Measurements from ENCODE around the gene TTYH3. TPM values are rescaled to one million over a fixed set of nuclear protein-coding genes. Genes with fewer than 3 reads are reported as not detected.
A peak's percentile ranks its signal among the peaks of the same experiment; 100 is the strongest.

TTYH3 gene
- total RNA-seq, 1 experiment from 2014 or later = 25.0 TPM

DNA sequence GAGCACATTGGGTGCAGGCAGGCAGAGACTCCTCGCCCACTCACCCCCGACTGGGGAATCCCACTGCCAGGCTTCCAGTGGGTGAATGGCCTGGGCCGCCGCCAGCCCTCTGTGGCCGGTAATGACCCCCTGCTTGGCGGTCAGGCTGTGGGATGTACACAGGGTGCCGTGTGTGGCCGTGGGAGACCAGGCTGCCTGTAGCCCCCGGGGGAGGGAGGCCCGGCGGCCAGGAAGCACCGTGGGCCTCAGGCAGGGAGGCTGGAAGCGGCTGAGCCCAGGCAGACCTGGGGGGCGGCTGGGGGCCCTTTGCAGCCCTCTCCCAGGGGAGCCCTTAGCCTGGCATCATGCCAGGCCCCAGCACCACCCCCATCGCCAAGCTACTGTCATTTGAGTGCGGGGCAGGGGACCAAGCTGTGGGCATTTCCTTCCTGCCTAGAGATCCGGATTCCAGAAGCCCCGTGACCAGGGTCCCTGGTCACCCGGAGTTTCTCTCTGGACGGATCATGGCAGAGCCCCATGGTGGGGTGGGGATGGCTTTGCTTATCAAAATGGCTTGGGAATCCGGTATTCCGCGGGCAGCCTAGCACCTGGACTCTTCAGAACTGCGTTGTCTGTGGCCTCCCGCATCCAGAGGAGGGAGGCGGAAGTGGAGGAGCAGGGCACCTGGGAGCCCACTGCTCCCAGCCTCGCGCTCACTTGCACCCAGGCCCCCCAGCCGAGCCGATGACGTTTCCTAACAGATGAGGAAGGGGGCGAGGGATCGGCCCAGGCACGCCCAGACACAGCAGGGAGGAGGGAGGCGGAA lies 1.1 kb downstream of the TTYH3 start:
- DNase-seq = peak; percentile 36
- H3K27ac ChIP-seq (ENCODE audit: low read length) = peak overlapping the region; percentile 65

GRCh38 chr7:2633538-2634266 lies 1.9 kb downstream of the TTYH3 start:
- H3K9me3 ChIP-seq (ENCODE audit: low read length) = no peaks in the 10 kb centered on the region
- H4K20me1 ChIP-seq (ENCODE audit: low read length) = peaks cover 13% of the 10 kb centered on the region; the same call in 1 of the 2 replicates
- H3K9ac ChIP-seq (ENCODE audit: low read length) = peak overlapping the region; percentile 70
- no peaks in the 10 kb centered on the region for H3K9me2 ChIP-seq (replicated peaks; ENCODE audit: low read length)
- ChIA-PET POLR2A (ENCODE audit: unreplicated experiment) (interaction anchor here (0.7 kb wide), 1 partner anchor 153 kb away, joined by 4 read pairs; no protein-coding TSS in a partner anchor), CTCF (no interaction called here)
- no peaks in the 10 kb centered on the region for H3K36me3 ChIP-seq (ENCODE audit: low read depth, low read length)
- no peaks in the 10 kb centered on the region for H3K27me3 ChIP-seq (ENCODE audit: low read length)
- no peak for TF ChIP-seq EZH2 (IDR thresholded peaks at IDR 0.05; ENCODE audit: low read length, unreplicated experiment)
- TF ChIP-seq EZH2phosphoT487 (IDR thresholded peaks at IDR 0.05; ENCODE audit: borderline replicate concordance, low read length) = no peak
- DNase-seq = peak; percentile 61
- H3F3A ChIP-seq (ENCODE audit: low read length, unreplicated experiment) = no peaks in the 10 kb centered on the region
- intact Hi-C loops (cut with micrococcal nuclease) = loop anchor here (5.0 kb wide), 2 partner anchors 61 to 76 kb away; partner anchors contain the start of genes BRAT1 and IQCE
- no TSS peak for BruUV-seq (replicated peaks)
- H3K4me1 ChIP-seq (ENCODE audit: insufficient read depth, low read length) = peaks cover 16% of the 10 kb centered on the region
- peak overlapping the region; percentile 68 for H2AFZ ChIP-seq (ENCODE audit: low read length)
- peak overlapping the region; percentile 65 for H3K27ac ChIP-seq (ENCODE audit: low read length)
- peak; percentile 67 for ATAC-seq
- H3K4me3 ChIP-seq (ENCODE audit: low read length) = peak overlapping the region; percentile 93
- H3K4me2 ChIP-seq (ENCODE audit: low read length) = peak overlapping the region; percentile 96
- peaks cover 58% of the 10 kb centered on the region for H3K79me2 ChIP-seq (ENCODE audit: low read length)

More for the DNA sequence above, 1.1 kb downstream of the TTYH3 start:
- ChIA-PET CTCF (no interaction called here), POLR2A (ENCODE audit: unreplicated experiment) (interaction anchor here (0.7 kb wide), 1 partner anchor 152 kb away, joined by 4 read pairs; no protein-coding TSS in a partner anchor)
- H3F3A ChIP-seq (ENCODE audit: low read length, unreplicated experiment) = no peaks in the 10 kb centered on the region
- peaks cover 13% of the 10 kb centered on the region; the same call in 1 of the 2 replicates for H4K20me1 ChIP-seq (ENCODE audit: low read length)
- no peaks in the 10 kb centered on the region for H3K9me3 ChIP-seq (ENCODE audit: low read length)
- TF ChIP-seq EZH2 (IDR thresholded peaks at IDR 0.05; ENCODE audit: low read length, unreplicated experiment) (no peak), EZH2phosphoT487 (IDR thresholded peaks at IDR 0.05; ENCODE audit: borderline replicate concordance, low read length) (no peak), CTCF (conservative IDR thresholded peaks at IDR 0.05; ENCODE audit: low read depth, low read length) (no peak)
- TSS peak; percentile 62 for BruUV-seq (replicated peaks)
- peak overlapping the region; percentile 68 for H2AFZ ChIP-seq (ENCODE audit: low read length)
- no peaks in the 10 kb centered on the region for H3K27me3 ChIP-seq (ENCODE audit: low read length)
- peaks cover 57% of the 10 kb centered on the region for H3K79me2 ChIP-seq (ENCODE audit: low read length)
- peak overlapping the region; percentile 96 for H3K4me2 ChIP-seq (ENCODE audit: low read length)
- no peaks in the 10 kb centered on the region for H3K9me2 ChIP-seq (replicated peaks; ENCODE audit: low read length)
- peak overlapping the region; percentile 70 for H3K9ac ChIP-seq (ENCODE audit: low read length)
- peak overlapping the region; percentile 93 for H3K4me3 ChIP-seq (ENCODE audit: low read length)
- intact Hi-C loops (cut with micrococcal nuclease) = loop anchor here (5.0 kb wide), 2 partner anchors 61 to 76 kb away; partner anchors contain the start of genes BRAT1 and IQCE
- no peaks in the 10 kb centered on the region for H3K36me3 ChIP-seq (ENCODE audit: low read depth, low read length)
- H3K4me1 ChIP-seq (ENCODE audit: insufficient read depth, low read length) = peaks cover 16% of the 10 kb centered on the region
- ATAC-seq = peak; percentile 45
